ENCODE data around the gene MYLK3. TPM values are rescaled to one million over a fixed set of nuclear protein-coding genes. Genes with fewer than 3 reads are reported as not detected.
A peak's percentile ranks its signal among the peaks of the same experiment; 100 is the strongest.

The MYLK3 gene
- total RNA-seq, 6 experiments from 2014 or later = 0.02 to 0.35 (median 0.19) TPM; not detected in 1

DNA sequence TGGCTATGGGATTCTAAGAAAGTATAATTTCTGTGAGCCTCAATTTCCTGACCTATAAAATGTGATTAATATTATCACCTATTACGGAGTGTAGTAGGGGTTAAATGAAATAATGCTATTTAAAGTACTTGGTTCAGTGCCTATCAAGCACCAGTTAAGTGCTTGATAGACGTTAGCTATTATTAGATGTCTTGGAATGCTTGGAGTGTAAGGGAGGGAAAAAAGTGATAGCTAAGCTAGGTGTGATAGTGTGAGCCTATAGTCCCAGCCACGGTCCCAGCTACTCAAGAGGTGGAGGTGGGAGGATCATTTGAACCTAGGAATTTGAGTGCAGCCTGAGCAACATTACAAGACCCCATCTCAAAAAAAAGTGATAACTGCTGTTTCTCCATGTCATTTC, 51.2 kb downstream of the MYLK3 start:
- Mint-ChIP-seq H3K36me3 (ENCODE audit: low read depth) (peaks cover 14% of the 10 kb centered on the region; the same call in 1 of the 2 replicates), H3K27ac (no peak overlapping the region), H3K27me3 (ENCODE audit: insufficient read depth) (no peaks in the 10 kb centered on the region; the same call in 1 of the 2 replicates), H3K9me3 (no peaks in the 10 kb centered on the region), H3K4me1 (ENCODE audit: low read depth) (no peaks in the 10 kb centered on the region), H3K4me3 (no peak overlapping the region)
- TF ChIP-seq, protein P1, sequence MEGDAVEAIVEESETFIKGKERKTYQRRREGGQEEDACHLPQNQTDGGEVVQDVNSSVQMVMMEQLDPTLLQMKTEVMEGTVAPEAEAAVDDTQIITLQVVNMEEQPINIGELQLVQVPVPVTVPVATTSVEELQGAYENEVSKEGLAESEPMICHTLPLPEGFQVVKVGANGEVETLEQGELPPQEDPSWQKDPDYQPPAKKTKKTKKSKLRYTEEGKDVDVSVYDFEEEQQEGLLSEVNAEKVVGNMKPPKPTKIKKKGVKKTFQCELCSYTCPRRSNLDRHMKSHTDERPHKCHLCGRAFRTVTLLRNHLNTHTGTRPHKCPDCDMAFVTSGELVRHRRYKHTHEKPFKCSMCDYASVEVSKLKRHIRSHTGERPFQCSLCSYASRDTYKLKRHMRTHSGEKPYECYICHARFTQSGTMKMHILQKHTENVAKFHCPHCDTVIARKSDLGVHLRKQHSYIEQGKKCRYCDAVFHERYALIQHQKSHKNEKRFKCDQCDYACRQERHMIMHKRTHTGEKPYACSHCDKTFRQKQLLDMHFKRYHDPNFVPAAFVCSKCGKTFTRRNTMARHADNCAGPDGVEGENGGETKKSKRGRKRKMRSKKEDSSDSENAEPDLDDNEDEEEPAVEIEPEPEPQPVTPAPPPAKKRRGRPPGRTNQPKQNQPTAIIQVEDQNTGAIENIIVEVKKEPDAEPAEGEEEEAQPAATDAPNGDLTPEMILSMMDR (IDR thresholded peaks at IDR 0.05) = no peak
- DNase-seq = no peak

DNA sequence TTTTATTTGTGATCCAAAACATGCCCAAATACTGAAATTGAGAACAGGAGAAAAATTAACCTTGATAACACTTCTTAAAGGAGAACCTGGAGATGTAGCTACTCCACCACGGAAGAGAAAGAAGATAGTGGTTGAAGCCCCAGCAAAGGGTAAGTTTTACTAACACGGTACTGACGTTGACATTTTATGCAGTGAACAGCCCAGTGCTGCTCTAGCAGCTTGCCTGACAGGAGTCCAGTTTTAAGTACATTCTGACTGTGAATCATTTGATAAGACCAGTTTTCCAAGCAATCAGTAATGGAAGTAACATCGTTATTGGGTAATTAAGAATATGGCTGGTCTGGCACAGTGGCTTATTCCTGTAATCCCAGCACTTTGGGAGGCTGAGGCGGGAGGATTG, 52.2 kb downstream of the MYLK3 start:
- no peaks in the 10 kb centered on the region for H3K9me3 Mint-ChIP-seq
- DNase-seq = no peak
- TF ChIP-seq, protein P1 (IDR thresholded peaks at IDR 0.05) = no peak
- peaks cover 14% of the 10 kb centered on the region; the same call in 1 of the 2 replicates for H3K36me3 Mint-ChIP-seq (ENCODE audit: low read depth)
- H3K27me3 Mint-ChIP-seq (ENCODE audit: insufficient read depth) = no peaks in the 10 kb centered on the region; the same call in 1 of the 2 replicates
- H3K27ac Mint-ChIP-seq = no peak overlapping the region
- no peak overlapping the region for H3K4me3 Mint-ChIP-seq
- H3K4me1 Mint-ChIP-seq (ENCODE audit: low read depth) = no peaks in the 10 kb centered on the region

DNA sequence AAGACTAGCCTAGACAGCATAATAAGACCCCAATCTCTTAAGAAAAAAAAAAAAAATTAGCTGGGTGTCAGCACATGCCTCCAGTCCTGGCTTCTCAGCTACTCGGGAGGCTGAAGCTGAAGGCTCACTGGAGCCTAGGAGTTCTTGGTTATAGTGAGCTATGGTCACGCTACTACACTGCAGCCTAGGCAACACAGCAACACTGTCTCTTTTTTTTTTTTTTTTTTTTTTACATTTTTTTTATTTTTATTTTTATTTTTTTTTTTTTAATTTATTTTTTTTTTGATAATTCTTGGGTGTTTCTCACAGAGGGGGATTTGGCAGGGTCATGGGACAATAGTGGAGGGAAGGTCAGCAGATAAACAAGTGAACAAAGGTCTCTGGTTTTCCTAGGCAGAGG, 54.5 kb downstream of the MYLK3 start:
- Mint-ChIP-seq H3K9me3 (no peaks in the 10 kb centered on the region), H3K27me3 (ENCODE audit: insufficient read depth) (no peaks in the 10 kb centered on the region; the same call in 1 of the 2 replicates), H3K4me3 (no peak overlapping the region), H3K36me3 (ENCODE audit: low read depth) (peaks cover 14% of the 10 kb centered on the region; the same call in 1 of the 2 replicates), H3K27ac (no peak overlapping the region), H3K4me1 (ENCODE audit: low read depth) (no peaks in the 10 kb centered on the region)
- TF ChIP-seq, protein P1 (IDR thresholded peaks at IDR 0.05) = no peak
- no peak for DNase-seq

DNA sequence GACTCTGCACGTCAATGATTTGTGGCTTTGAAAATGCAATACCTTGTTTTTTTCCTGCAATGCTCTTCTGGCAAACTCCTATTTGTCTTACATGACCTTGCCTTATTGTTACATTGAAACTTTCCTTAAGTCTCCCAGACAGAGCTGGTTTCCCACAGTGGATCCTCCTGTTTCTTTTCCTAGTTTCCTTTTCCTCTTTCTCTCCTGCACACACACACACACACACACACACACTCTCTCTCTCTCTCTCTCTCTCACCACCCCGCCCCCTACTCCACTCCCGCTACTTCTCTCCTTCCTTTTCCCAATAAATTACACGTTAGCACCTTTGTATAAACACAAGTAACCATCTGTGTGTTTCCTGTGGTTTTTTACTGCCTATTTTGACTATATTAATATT, 56.4 kb downstream of the MYLK3 start:
- H3K36me3 Mint-ChIP-seq (ENCODE audit: low read depth) = peaks cover 14% of the 10 kb centered on the region; the same call in 1 of the 2 replicates
- H3K9me3 Mint-ChIP-seq = no peaks in the 10 kb centered on the region
- no peaks in the 10 kb centered on the region for H3K27me3 Mint-ChIP-seq (ENCODE audit: insufficient read depth)
- H3K4me3 Mint-ChIP-seq = no peak overlapping the region
- peaks cover 14% of the 10 kb centered on the region for H3K4me1 Mint-ChIP-seq (ENCODE audit: low read depth)
- no peak for DNase-seq
- TF ChIP-seq, protein P1 (IDR thresholded peaks at IDR 0.05) = no peak
- peak overlapping the region; percentile 3; the same call in 1 of the 2 replicates for H3K27ac Mint-ChIP-seq

DNA sequence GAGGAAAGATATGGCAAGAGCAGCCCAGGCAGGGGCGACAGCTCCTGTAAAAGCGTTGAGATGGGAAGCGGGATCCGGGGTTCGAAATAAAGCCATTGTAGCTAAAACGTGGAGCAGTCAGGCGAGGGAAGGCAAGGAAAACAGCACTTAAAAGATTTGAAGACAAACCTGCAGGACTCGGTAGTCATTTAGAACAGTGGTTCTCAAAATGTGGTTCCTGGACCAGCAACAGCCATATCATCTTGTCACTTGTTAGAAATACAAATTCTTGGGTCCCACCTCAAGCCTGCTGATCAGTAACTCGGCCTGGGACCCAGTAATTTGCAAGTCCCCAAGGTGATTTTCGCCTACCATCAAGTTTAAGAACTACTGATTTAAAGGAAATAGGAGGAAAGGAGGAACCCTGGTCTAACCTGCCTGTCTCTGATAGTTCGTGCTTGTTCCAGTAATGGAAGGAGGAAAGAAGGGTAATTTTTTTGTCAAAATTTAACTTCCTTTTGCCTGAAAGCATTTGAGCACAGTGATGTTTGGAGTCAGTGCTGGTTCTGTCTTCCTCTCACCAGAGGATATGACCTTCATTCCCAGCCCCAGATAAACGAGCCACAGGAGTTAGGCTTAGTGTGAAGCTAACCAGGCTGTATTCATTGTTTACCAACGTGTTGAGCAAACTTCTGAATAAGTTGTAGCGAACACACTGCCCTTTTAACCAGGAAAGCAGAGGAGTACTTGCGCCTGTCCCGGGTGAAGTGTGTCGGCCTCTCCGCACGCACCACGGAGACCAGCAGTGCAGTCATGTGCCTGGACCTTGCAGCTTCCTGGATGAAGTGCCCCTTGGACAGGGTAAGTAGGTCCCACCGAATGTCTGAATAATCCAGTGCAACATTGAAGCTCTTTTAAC, 57.6 kb downstream of the MYLK3 start:
- Mint-ChIP-seq H3K27me3 (ENCODE audit: insufficient read depth) (no peaks in the 10 kb centered on the region), H3K27ac (no peak overlapping the region; the same call in 1 of the 2 replicates), H3K9me3 (no peaks in the 10 kb centered on the region), H3K4me3 (no peak overlapping the region), H3K36me3 (ENCODE audit: low read depth) (peaks cover 9% of the 10 kb centered on the region; the same call in 1 of the 2 replicates), H3K4me1 (ENCODE audit: low read depth) (peaks cover 25% of the 10 kb centered on the region)
- DNase-seq = no peak
- TF ChIP-seq, protein P1 (IDR thresholded peaks at IDR 0.05) = peak; percentile 39
